ENCODE data around the gene POP4.
"Not testable (repeated sequence)": the region's sequence is repeated elsewhere in the genome, so short reads cannot be mapped to it uniquely, and the experiment has no call there.

The POP4 gene

GRCh38 chr19:29605653-29606419, at the start of gene POP4:
Gene POP4 (plus strand): TSS chr19:29606283. CDS start chr19:29606319, 36 bp downstream.
- peak; percentile 87 for DNase-seq (ENCODE audit: extremely low read depth, low read depth)
- peak within 1 kb of the TSS; percentile 78 for H3K4me3 ChIP-seq (replicated peaks; ENCODE audit: low read depth, low read length)
- TF ChIP-seq CTCF (IDR thresholded peaks at IDR 0.05; ENCODE audit: low read depth, low read length, missing control alignments) = no peak

- not testable (repeated sequence) for H3K4me3 ChIP-seq (replicated peaks; ENCODE audit: low read depth, low read length); DNase-seq (ENCODE audit: extremely low read depth, low read depth)
These were observed 47.0 kb upstream of the POP4 start for GRCh38 chr19:29559110-29559509.

GRCh38 chr19:29559743-29560142, 46.3 kb upstream of the POP4 start:
- no peak for DNase-seq (ENCODE audit: extremely low read depth, low read depth)
- TF ChIP-seq CTCF (IDR thresholded peaks at IDR 0.05; ENCODE audit: low read depth, low read length, missing control alignments) = no peak
- no peak overlapping the region for H3K4me3 ChIP-seq (replicated peaks; ENCODE audit: low read depth, low read length)

- no peak for DNase-seq (ENCODE audit: extremely low read depth, low read depth)
- no peak for TF ChIP-seq CTCF (IDR thresholded peaks at IDR 0.05; ENCODE audit: low read depth, low read length, missing control alignments)
- no peak overlapping the region for H3K4me3 ChIP-seq (replicated peaks; ENCODE audit: low read depth, low read length)
These were observed 45.6 kb upstream of the POP4 start for GRCh38 chr19:29560313-29561075.

- TF ChIP-seq CTCF (IDR thresholded peaks at IDR 0.05; ENCODE audit: low read depth, low read length, missing control alignments) = no peak
These were observed 44.5 kb upstream of the POP4 start for GRCh38 chr19:29561601-29562000.

GRCh38 chr19:29562299-29563297, 43.5 kb upstream of the POP4 start:
- DNase-seq (ENCODE audit: extremely low read depth, low read depth) = no peak
- TF ChIP-seq CTCF (IDR thresholded peaks at IDR 0.05; ENCODE audit: low read depth, low read length, missing control alignments) = no peak
- H3K4me3 ChIP-seq (replicated peaks; ENCODE audit: low read depth, low read length) = no peak overlapping the region

More at GRCh38 chr19:29561601-29562000, 44.5 kb upstream of the POP4 start:
- no peak for DNase-seq (ENCODE audit: extremely low read depth, low read depth)
- H3K4me3 ChIP-seq (replicated peaks; ENCODE audit: low read depth, low read length) = no peak overlapping the region

Data from HFF-Myc (cell line).